Stimulated activated CD8-positive, alpha-beta memory T cell treated with anti-CD3 and anti-CD28 coated beads, Interleukin-12 subunit alpha, Interleukin-12 subunit beta, amount 100 ng/mL, for 24 hours (primary cell): Measurements from ENCODE around the gene GCNT2.
"Not testable (repeated sequence)": the region's sequence is repeated elsewhere in the genome, so short reads cannot be mapped to it uniquely, and the experiment has no call there.

Experiments used
- DNase-seq: peaks from one replicate; pipeline ENCODE4 v3.0.0-alpha.2; 2020; ENCODE audit errors: extremely low read depth

The GCNT2 gene

DNA sequence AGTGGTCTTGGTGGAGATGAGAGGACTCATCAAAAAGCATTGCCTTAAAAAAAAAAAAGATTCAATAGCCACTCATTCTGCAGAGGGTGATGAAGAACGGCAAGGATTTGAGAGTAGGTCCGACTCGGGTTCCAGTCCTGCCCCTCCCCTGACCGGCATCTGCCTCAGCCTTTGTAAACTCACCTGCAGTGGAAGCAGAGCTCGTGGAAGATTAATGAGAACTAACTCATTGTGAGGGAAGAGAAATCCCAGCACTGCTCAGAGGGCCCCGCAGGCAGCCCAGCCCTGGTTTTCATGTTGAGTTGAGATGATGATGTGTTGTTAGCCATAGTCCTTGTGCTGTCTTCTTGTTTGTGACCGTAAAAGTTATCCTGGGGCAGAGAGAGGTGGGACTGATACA lies 59.4 kb downstream of the GCNT2 start:
- DNase-seq, result no peak

DNA sequence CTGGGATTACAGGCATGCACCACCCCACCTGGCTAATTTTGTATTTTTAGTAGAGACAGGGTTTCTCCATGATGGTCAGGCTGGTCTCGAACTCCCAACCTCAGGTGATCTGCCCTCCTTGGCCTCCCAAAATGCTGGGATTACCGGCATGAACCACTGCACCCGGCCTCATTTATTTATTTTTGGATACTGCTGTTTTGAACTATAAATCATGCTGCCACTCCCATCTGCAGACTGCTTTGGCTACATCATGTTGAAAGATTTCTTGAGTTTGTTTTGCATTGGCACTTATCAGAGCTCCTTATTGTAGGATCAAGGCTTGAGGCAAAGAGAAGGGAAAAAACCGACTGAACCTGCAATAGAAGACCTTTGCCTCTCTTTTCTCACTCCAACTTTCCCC lies 60.3 kb downstream of the GCNT2 start:
- not testable (repeated sequence) for DNase-seq

DNA sequence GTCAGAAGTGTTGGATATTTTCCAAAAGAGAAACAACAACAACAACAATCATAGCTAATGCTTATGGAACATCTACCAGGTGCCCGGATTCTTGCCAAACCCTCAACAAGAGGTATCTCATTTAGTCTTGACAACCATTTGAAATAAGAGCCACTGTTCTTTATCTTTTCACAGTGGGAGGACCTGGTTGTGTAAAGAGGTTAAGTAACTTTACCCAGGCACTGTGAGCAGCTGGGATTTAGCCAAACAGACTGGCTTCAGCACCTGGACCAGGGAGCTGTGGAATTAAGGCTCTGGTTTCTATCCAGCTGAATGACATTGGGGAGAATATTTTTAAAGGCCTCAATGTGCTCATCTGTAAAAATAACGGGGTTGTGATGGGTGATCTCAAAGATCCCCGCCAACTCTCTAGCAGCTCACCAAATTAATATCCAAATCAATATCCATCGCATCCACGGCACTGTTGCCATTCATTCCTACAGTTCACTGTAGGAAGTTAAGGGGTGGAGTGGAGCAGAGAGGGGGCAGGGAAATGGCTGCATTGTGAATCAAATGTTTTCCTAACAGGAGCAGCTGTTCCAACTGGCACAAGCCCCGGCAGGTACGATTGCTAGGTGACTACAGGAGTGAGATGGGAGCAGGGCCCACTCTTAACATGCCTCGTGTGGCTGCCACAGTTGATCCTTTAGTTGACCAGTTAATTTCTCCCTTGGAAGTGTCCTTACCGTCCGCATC lies 61.8 kb downstream of the GCNT2 start:
- DNase-seq, result no peak

GRCh38 chr6:10583509-10583901 lies 62.4 kb downstream of the GCNT2 start:
- DNase-seq, result no peak

DNA sequence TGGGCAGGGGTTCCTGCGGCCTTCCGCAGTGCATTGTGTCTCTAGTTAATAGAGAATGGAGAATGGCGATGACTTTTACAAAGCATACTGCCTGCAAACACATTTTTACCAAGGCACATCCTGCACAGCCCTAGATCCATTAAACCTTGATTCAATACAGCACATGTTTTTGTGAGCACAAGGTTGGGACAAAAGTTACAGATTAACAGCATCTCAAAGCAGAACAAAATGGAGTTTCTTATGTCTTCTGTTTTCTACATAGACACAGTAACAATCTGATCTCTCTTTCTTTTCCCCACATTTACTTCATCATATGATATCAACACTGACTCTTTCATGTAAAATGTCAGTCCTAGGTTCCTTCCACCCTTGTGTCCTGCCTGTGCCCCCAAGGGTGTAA lies 63.5 kb downstream of the GCNT2 start:
- DNase-seq, result no peak

DNA sequence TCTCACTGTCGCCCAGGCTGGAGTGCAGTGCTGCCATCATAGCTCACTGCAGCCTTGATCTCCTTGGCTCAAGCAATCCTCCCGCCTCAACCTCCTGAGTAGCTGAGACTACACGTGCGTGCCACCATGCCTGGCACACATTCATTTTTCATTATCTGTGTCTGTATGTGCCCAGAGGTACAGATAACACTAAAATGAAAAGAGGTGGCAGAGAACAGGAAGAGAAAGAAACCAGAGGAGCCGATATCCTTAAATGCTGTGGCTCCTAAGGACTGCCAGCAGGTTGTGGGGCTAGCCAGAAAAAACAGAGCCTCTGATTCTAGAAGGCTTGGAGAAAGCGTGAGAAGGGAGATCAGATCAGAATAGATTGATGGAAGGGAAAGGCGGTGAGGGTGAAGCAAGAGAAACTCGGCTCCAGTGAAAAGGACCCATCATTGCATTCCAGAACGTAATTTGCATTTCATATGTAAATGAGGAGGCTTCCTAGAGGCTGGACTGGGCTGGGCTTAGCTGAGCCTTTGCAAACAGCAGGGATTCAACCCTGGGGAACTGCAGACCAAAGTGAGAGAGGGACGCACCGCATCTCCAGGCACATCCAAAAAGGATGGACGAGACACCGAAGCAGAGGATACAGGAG lies 64.2 kb downstream of the GCNT2 start:
- no peak for DNase-seq

GRCh38 chr6:10586302-10586701 lies 65.2 kb downstream of the GCNT2 start:
- no peak for DNase-seq

- DNase-seq, result no peak
These were observed 66.7 kb downstream of the GCNT2 start for GRCh38 chr6:10587656-10588406.

DNA sequence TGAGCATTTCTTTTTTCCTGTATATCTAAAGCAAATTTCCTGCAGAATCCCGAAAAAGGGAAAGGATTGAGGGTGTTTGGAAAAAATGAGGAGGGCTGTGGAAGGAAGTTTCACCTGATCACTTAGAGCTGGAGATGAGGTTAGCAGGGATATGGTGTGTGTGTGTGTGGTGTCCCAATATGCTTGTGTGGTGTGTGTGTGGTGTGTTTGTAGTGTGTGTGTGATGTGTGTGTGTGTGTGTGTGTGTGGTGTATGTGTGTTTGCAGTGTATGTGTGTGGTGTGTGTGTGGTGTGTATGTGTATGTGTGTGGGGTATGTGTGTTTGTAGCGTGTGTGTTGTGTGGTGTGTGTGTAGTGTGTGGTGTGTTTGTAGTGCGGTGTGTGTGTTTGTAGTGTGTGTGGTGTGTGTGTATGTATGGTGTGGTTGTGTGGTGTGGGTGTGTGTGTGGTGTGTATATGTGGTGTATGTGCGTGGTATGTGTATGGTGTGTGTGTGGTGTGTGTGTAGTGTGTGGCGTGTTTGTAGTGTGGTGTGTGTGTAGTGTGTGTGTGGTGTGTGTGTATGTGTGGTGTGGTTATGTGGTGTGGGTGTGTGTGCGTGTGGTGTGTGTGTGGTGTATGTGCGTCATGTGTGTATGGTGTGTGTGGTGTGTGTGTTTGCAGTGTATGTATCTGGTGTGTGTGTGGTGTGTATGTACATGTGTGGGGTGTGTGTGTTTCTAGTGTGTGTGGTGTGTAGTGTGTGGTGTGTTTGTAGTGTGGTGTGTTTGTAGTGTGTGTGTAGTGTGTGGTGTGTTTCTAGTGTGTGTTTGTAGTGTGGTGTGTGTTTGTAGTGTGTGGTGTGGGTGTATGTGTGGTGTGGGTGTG lies 67.6 kb downstream of the GCNT2 start:
- DNase-seq, result no peak

- no peak for DNase-seq
These were observed 68.2 kb downstream of the GCNT2 start for GRCh38 chr6:10589429-10589727.

- DNase-seq, result no peak
These were observed 68.8 kb downstream of the GCNT2 start for GRCh38 chr6:10589983-10590382.

- no peak for DNase-seq
These were observed 70.4 kb downstream of the GCNT2 start for GRCh38 chr6:10591422-10592160.

DNA sequence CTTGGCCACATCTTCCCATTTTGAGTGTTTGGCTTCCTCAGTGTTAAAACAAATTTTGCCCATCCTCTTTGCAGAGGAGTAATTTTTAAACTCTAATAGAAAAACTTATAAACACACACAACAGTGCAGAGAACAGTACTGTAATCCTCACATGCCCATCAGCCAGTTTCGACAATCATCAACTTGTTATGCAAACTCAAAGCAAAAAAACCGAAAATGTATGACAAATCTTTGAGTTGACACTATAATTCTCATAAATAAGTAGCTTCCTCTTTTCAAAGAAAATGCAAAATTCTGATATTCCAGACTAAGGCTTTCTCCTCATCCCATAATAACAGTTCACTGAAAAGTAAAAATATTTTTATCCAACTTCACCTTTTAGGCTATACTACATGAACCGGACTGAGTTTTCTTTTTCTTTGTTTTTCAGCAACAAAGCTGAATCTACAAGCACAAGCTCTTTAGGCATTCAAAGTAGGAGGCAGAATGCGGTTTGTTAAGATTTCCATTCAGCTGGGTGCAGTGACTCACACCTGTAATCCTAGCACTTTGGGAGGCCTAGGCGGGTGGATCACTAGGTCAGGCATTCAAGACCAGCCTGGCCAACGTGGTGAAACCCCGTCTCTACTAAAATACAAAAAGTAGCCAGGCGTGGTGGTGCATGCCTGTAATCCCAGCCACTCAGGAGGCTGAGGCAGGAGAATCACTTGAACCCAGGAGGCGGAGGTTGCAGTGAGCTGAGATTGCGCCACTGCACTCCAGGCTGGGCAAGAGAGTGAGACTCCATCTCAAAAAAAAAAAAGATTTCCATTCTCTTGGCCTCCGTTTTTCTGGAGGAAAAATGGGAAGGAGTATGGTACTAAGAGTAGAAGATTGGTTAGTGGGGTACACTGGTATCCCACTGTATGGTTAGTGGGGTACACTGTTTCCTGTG lies 74.8 kb downstream of the GCNT2 start:
- DNase-seq, result no peak

- DNase-seq, result no peak
These were observed 76.4 kb downstream of the GCNT2 start for GRCh38 chr6:10597499-10598001.

GRCh38 chr6:10598084-10598960 lies 77.2 kb downstream of the GCNT2 start:
- no peak for DNase-seq

- DNase-seq, result no peak
These were observed 77.9 kb downstream of the GCNT2 start for GRCh38 chr6:10599046-10599445.

DNA sequence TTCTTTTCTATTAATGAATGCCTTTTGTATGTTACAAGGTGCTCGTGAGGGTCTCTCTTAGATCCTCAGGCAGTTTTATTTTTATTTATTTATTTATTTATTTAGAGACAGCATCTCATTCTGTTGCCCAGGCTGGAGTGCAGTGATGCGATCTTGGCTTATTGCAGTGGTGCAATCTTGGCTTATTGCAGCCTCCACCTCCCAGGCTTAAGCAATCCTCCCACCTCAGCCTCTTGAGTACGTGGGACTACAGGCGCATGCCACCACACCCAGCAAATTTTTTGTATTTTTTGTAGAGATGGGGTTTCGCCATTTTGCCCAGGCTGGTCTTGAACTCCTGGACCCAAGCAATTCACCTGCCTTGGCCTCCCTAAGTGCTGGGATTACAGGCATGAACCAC lies 79.5 kb downstream of the GCNT2 start:
- not testable (repeated sequence) for DNase-seq

- no peak for DNase-seq
These were observed 82.1 kb downstream of the GCNT2 start for GRCh38 chr6:10603219-10603618.

DNA sequence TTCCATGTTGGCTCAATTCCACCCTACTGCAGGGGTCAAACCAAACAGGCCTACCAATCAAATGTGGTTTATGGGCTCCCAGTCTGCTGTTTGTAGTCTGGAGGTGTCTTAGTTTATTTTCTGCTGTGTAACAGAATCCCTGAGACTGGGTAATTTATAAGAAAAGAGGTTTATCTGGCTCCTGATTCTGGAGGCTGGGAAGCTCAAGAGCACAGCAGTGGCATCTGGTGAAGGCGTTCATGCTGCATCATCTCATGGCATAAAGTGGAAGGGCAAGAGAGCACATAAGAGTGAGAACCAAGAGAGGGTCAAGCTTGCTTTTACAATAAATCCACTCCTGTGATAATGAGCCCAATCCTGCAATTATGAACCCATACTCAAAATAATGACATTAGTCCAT lies 87.9 kb downstream of the GCNT2 start:
- DNase-seq, result no peak
